ENCODE data around the gene OGT.
"Not testable (repeated sequence)": the region's sequence is repeated elsewhere in the genome, so short reads cannot be mapped to it uniquely, and the experiment has no call there.

Gene OGT

GRCh38 chrX:71593210-71593609 lies 60.3 kb downstream of the OGT start:
- not testable (repeated sequence) for DNase-seq

- DNase-seq, result no peak
Measured at GRCh38 chrX:71599965-71600364, 67.1 kb downstream of the OGT start.

GRCh38 chrX:71603618-71604017 lies 70.7 kb downstream of the OGT start:
- no peak for DNase-seq

GRCh38 chrX:71604141-71604540 lies 71.2 kb downstream of the OGT start:
- no peak for DNase-seq

- no peak for DNase-seq
Measured at GRCh38 chrX:71604796-71605568, 72.1 kb downstream of the OGT start.

GRCh38 chrX:71606536-71607216 lies 73.8 kb downstream of the OGT start:
- DNase-seq, result no peak

- no peak for DNase-seq
Measured at GRCh38 chrX:71607488-71607887, 74.6 kb downstream of the OGT start.

- no peak for DNase-seq
Measured at GRCh38 chrX:71609095-71609750, 76.3 kb downstream of the OGT start.

GRCh38 chrX:71611736-71612135 lies 78.8 kb downstream of the OGT start:
- not testable (repeated sequence) for DNase-seq

GRCh38 chrX:71612256-71612655 lies 79.4 kb downstream of the OGT start:
- DNase-seq, result no peak

GRCh38 chrX:71615056-71615455 lies 82.2 kb downstream of the OGT start:
- no peak for DNase-seq

- DNase-seq, result no peak
Measured at GRCh38 chrX:71615954-71616353, 83.0 kb downstream of the OGT start.

GRCh38 chrX:71616672-71617529 lies 84.0 kb downstream of the OGT start:
- DNase-seq, result no peak

GRCh38 chrX:71617742-71618141 lies 84.8 kb downstream of the OGT start:
- no peak for DNase-seq

GRCh38 chrX:71618303-71618721 lies 85.4 kb downstream of the OGT start, which contains the start of gene CXCR3:
Gene CXCR3 (minus strand): TSS chrX:71618511. CDS start chrX:71618449, 62 bp downstream.
- DNase-seq, result no peak

- no peak for DNase-seq
Measured at GRCh38 chrX:71618787-71619186, 85.9 kb downstream of the OGT start.

- DNase-seq, result no peak
Measured at GRCh38 chrX:71619193-71619592, 86.3 kb downstream of the OGT start.

- no peak for DNase-seq
Measured at GRCh38 chrX:71619986-71620385, 87.1 kb downstream of the OGT start.

- DNase-seq, result no peak
Measured at GRCh38 chrX:71621603-71622002, 88.7 kb downstream of the OGT start.

- DNase-seq, result no peak
Measured at GRCh38 chrX:71622032-71622575, 89.2 kb downstream of the OGT start.

- peak; percentile 70 for DNase-seq
Measured at GRCh38 chrX:71622576-71623450, 89.9 kb downstream of the OGT start.

All from fibroblast of skin of abdomen (primary cell).